SK-N-SH (cell line): ENCODE measurements around the gene DNAJB8. TPM values are rescaled to one million over a fixed set of nuclear protein-coding genes. Genes with fewer than 3 reads are reported as not detected.

Source experiments
- CTCF ChIA-PET: fragments of 300-600, 350-600 bp; formaldehyde crosslinking; extraction: SDS; loops from one replicate; lab custom pipeline; 2021; lab: Yijun Ruan, JAX
- POLR2A ChIA-PET: fragments of 350-600 bp; sonication (Branson Sonifier 250); formaldehyde crosslinking; extraction: SDS; loops from one replicate; lab custom pipeline; 2020; ENCODE audit warnings: antibody characterized with exemption, inconsistent platforms; lab: Yijun Ruan, JAX
- DNase-seq: peaks from one replicate; pipeline ENCODE4 v3.0.0; 2012
- H2AFZ ChIP-seq: fragments of 200-600 bp; sonication (generic); 2 replicates; pipeline ENCODE4 v1.8.1; 2016; ENCODE audit warnings: antibody characterized with exemption, mild to moderate bottlenecking, low read depth
- H3F3A ChIP-seq: fragments of 200-600 bp; sonication (generic); replicated peaks from 2 replicates; pipeline ENCODE3; 2016; ENCODE audit warnings: antibody characterized with exemption, mild to moderate bottlenecking; ENCODE audit not compliant: insufficient read depth
- H3K27ac ChIP-seq, 2 experiments: fragments of 200-500 bp in 1 of 2; fragments of 200-600 bp in 1 of 2; sonication (Bioruptor generic) in 1 of 2; sonication (generic), shearing (Covaris generic) in 1 of 2; 2 replicates each; pipeline versions ENCODE4 v1.5.1 to v1.6.1; 2014 to 2016; ENCODE audit warnings: low read depth in 2 of 2, inconsistent platforms in 1 of 2, low read length in 1 of 2, mild to moderate bottlenecking in 1 of 2, mixed read lengths in 1 of 2
- H3K27me3 ChIP-seq: fragments of 200-600 bp; sonication (generic), shearing (Covaris generic); 2 replicates; pipeline ENCODE4 v1.6.1; 2016; ENCODE audit warnings: mixed run types; ENCODE audit not compliant: insufficient read depth
- H3K36me3 ChIP-seq, 2 experiments: fragments of 200-500 bp in 1 of 2; fragments of 200-600 bp in 1 of 2; sonication (Bioruptor generic) in 1 of 2; sonication (generic) in 1 of 2; replicated peaks in 1 of 2; 2 replicates each; pipeline versions ENCODE3 to v1.5.1; 2014 to 2016; ENCODE audit warnings: low read length in 1 of 2, mild to moderate bottlenecking in 1 of 2; ENCODE audit not compliant: insufficient read depth in 2 of 2, control insufficient read depth in 1 of 2
- H3K4me1 ChIP-seq, 2 experiments: fragments of 200-500 bp in 1 of 2; fragments of 200-600 bp in 1 of 2; sonication (Bioruptor generic) in 1 of 2; sonication (generic), shearing (Covaris generic) in 1 of 2; 2 replicates each; pipeline versions ENCODE4 v1.5.1 to v1.6.1; 2014 to 2016; ENCODE audit warnings: low read depth in 1 of 2, low read length in 1 of 2, mixed run types in 1 of 2; ENCODE audit not compliant: insufficient read depth in 2 of 2, control insufficient read depth in 1 of 2
- H3K4me2 ChIP-seq: fragments of 200-600 bp; sonication (generic), shearing (Covaris generic); 2 replicates; pipeline ENCODE4 v1.6.1; 2017; ENCODE audit warnings: mixed run types
- H3K4me3 ChIP-seq, 2 experiments: fragments of 200-500 bp in 1 of 2; fragments of 200-600 bp in 1 of 2; sonication (Bioruptor generic) in 1 of 2; sonication (generic), shearing (Covaris generic) in 1 of 2; 2 replicates each; pipeline versions ENCODE4 v1.5.1 to v1.8.1; 2014 to 2016; ENCODE audit warnings: low read depth in 2 of 2, inconsistent platforms in 1 of 2, low read length in 1 of 2, mild to moderate bottlenecking in 1 of 2, mixed read lengths in 1 of 2, moderate library complexity in 1 of 2
- H3K79me2 ChIP-seq: fragments of 200-600 bp; sonication (generic); 2 replicates; pipeline ENCODE4 v1.8.1; 2017; ENCODE audit warnings: mild to moderate bottlenecking; ENCODE audit not compliant: insufficient read depth
- H3K9ac ChIP-seq: fragments of 200-600 bp; sonication (generic); 2 replicates; pipeline ENCODE4 v1.6.1; 2017; ENCODE audit warnings: mixed run types
- H3K9me2 ChIP-seq: fragments of 200-600 bp; sonication (generic); 2 replicates; pipeline ENCODE4 v1.6.1; 2017; ENCODE audit warnings: mixed run types
- H3K9me3 ChIP-seq: fragments of 200-600 bp; sonication (generic); 2 replicates; pipeline ENCODE4 v1.6.1; 2017; ENCODE audit warnings: mixed run types, mild to moderate bottlenecking, moderate library complexity
- H4K20me1 ChIP-seq: fragments of 200-600 bp; sonication (generic); 2 replicates; pipeline ENCODE4 v1.6.1; 2017; ENCODE audit warnings: mild to moderate bottlenecking, mixed run types; ENCODE audit not compliant: insufficient read depth
- CHD2 ChIP-seq: fragments of 150-350 bp; IDR thresholded peaks from 2 replicates; pipeline ENCODE4 v1.6.1; 2018; ENCODE audit warnings: low read length; ENCODE audit not compliant: partially characterized antibody
- CTCF ChIP-seq: fragments of 200-600 bp; sonication (generic); IDR thresholded peaks from 2 replicates; pipeline ENCODE4 v1.6.1; 2017; ENCODE audit warnings: antibody characterized with exemption, mild to moderate bottlenecking, moderate library complexity
- ELF1 ChIP-seq: IDR thresholded peaks from 2 replicates; pipeline ENCODE4 v1.4.0; 2012
- EP300 ChIP-seq, 2 experiments: IDR thresholded peaks; 2 replicates each; pipeline versions ENCODE4 v1.4.0 to v1.6.1; 2012; ENCODE audit warnings: borderline replicate concordance in 1 of 2, low read depth in 1 of 2, low read length in 1 of 2
- EZH2phosphoT487 ChIP-seq: fragments of 200-600 bp; sonication (generic); IDR thresholded peaks from 2 replicates; pipeline ENCODE4 v1.6.1; 2017; ENCODE audit warnings: low read depth, mixed run types, mild to moderate bottlenecking, antibody characterized with exemption, moderate library complexity, borderline replicate concordance
- FOSL2 ChIP-seq: IDR thresholded peaks from 2 replicates; pipeline ENCODE4 v1.4.0; 2012; ENCODE audit warnings: low read depth, mild to moderate bottlenecking, moderate library complexity, borderline replicate concordance
- FOXM1 ChIP-seq: IDR thresholded peaks from 2 replicates; pipeline ENCODE4 v1.4.0; 2012; ENCODE audit warnings: low read depth, mild to moderate bottlenecking
- GABPA ChIP-seq: IDR thresholded peaks from 2 replicates; pipeline ENCODE4 v1.4.0; 2012; ENCODE audit warnings: low read depth, mild to moderate bottlenecking
- MAX ChIP-seq: IDR thresholded peaks from 2 replicates; pipeline ENCODE4 v1.4.0; 2012; ENCODE audit warnings: low read depth
- MEF2A ChIP-seq: IDR thresholded peaks from 2 replicates; pipeline ENCODE4 v1.4.0; 2012; ENCODE audit warnings: low read depth, borderline replicate concordance
- MXI1 ChIP-seq: IDR thresholded peaks from 2 replicates; pipeline ENCODE4 v1.6.1; 2012; ENCODE audit warnings: mild to moderate bottlenecking, low read depth, low read length, improper control_type of control experiment
- NFIC ChIP-seq: IDR thresholded peaks from 2 replicates; pipeline ENCODE4 v1.4.0; 2012; ENCODE audit warnings: borderline replicate concordance
- POLR2AphosphoS5 ChIP-seq: IDR thresholded peaks from 2 replicates; pipeline ENCODE4 v1.6.1; 2012; ENCODE audit warnings: low read depth, low read length
- RAD21 ChIP-seq: IDR thresholded peaks from 2 replicates; pipeline ENCODE4 v1.6.1; 2012; ENCODE audit warnings: mild to moderate bottlenecking, low read length
- RCOR1 ChIP-seq: fragments of 150-350 bp; IDR thresholded peaks from 2 replicates; pipeline ENCODE4 v1.6.1; 2017; ENCODE audit warnings: antibody characterized with exemption, low read length
- RFX5 ChIP-seq: IDR thresholded peaks from 2 replicates; pipeline ENCODE4 v1.6.1; 2012; ENCODE audit warnings: mild to moderate bottlenecking, improper control_type of control experiment, low read length
- RXRA ChIP-seq: IDR thresholded peaks from 2 replicates; pipeline ENCODE4 v1.4.0; 2012; ENCODE audit warnings: low read depth, mild to moderate bottlenecking, borderline replicate concordance
- SMC3 ChIP-seq: IDR thresholded peaks from 2 replicates; pipeline ENCODE4 v1.6.1; 2012; ENCODE audit warnings: low read depth, low read length, improper control_type of control experiment
- TAF1 ChIP-seq: IDR thresholded peaks from 2 replicates; pipeline ENCODE4 v1.6.1; 2012; ENCODE audit warnings: low read depth, mild to moderate bottlenecking, low read length, moderate library complexity, borderline replicate concordance
- TCF12 ChIP-seq: IDR thresholded peaks from 2 replicates; pipeline ENCODE4 v1.4.0; 2012
- USF1 ChIP-seq: IDR thresholded peaks from 2 replicates; pipeline ENCODE4 v1.4.0; 2012; ENCODE audit warnings: low read depth, borderline replicate concordance
- YY1 ChIP-seq: IDR thresholded peaks from 2 replicates; pipeline ENCODE4 v1.4.0; 2012; ENCODE audit warnings: low read depth, mild to moderate bottlenecking
- ZBTB33 ChIP-seq: IDR thresholded peaks from 2 replicates; pipeline ENCODE4 v1.4.0; 2012; ENCODE audit warnings: low read depth, borderline replicate concordance
- WGBS: methylation state at CpG from one replicate; pipeline ENCODE4 v1.1.6; 2017; ENCODE audit warnings: low lambda C conversion rate; 5-methylcytosine and 5-hydroxymethylcytosine counted together
- polyA plus RNA-seq, 3 experiments: library from polyadenylated mRNA; depleted of rRNA; stranded (reverse); fragments of >200 nt; gene quantifications; 2 replicates each; pipeline ENCODE4 v1.2.3, GENCODE V29; 2012
- TF ChIP-seq, protein P1 (sequence below): fragments of 150-350 bp; IDR thresholded peaks from 2 replicates; pipeline ENCODE4 v1.6.1; 2017; ENCODE audit warnings: antibody characterized with exemption, low read length, low read depth, borderline replicate concordance
- TF ChIP-seq, protein P2 (sequence below): fragments of 150-350 bp; IDR thresholded peaks from 2 replicates; pipeline ENCODE4 v1.6.1; 2016; ENCODE audit warnings: mild to moderate bottlenecking, low read depth, low read length
- TF ChIP-seq, protein P3 (sequence below): IDR thresholded peaks from 2 replicates; pipeline ENCODE4; 2012

The DNAJB8 gene
- polyA plus RNA-seq, 1 of the 3 experiments (the other 2 are of a cell fraction), result not detected

GRCh38 chr3:128458746-128459460 lies 7.8 kb downstream of the DNAJB8 start:
- Histone ChIP-seq H3K27me3 (peaks cover 5% of the 10 kb centered on the region; the same call in 1 of the 2 replicates), H4K20me1 (no peaks in the 10 kb centered on the region), H3K4me1 (peaks cover 0 to 68% of the 10 kb centered on the region in 2 experiments; a peak in 1 of 4 replicates), H3K4me3 (no peak overlapping the region), H3K36me3 (no peaks in the 10 kb centered on the region), H2AFZ (no peak overlapping the region), H3K9me3 (no peaks in the 10 kb centered on the region), H3F3A (no peaks in the 10 kb centered on the region), H3K79me2 (no peaks in the 10 kb centered on the region), H3K4me2 (no peak overlapping the region), H3K9ac (no peak overlapping the region), H3K27ac (peak overlapping the region in 1 of 2 experiments; percentile 99; a peak in 2 of 4 replicates), H3K9me2 (no peaks in the 10 kb centered on the region)
- ChIA-PET CTCF (interaction anchor here (0.8 to 2.8 kb wide), 11 partner anchors 9 to 287 kb away, joined by 3 to 28 read pairs (median 6); no protein-coding TSS in a partner anchor), POLR2A (interaction anchor here (0.7 to 5.6 kb wide), 18 partner anchors 10 to 180 kb away, joined by 3 to 51 read pairs (median 8); no protein-coding TSS in a partner anchor)
- peak; percentile 79 for DNase-seq
- WGBS, result 76% methylated on average over 12 of the region's 18 CpGs
- TF ChIP-seq RXRA (no peak), NFIC (no peak), ZBTB33 (no peak), MAX (no peak), TCF12 (peak; percentile 17; the same call in 1 of the 2 replicates), MXI1 (no peak), TAF1 (no peak), SMC3 (no peak), CHD2 (peak; percentile 75), RAD21 (peak; percentile 20; the same call in 1 of the 2 replicates), ELF1 (no peak), FOXM1 (no peak), EZH2phosphoT487 (no peak), YY1 (no peak), FOSL2 (no peak), GABPA (no peak), CTCF (no peak), MEF2A (no peak), POLR2AphosphoS5 (no peak), RFX5 (no peak), RCOR1 (peak; percentile 92), USF1 (no peak), EP300 (IDR thresholded peaks at IDR 0.05; ENCODE audit: borderline replicate concordance in 1 of 2, low read depth in 1 of 2, low read length in 1 of 2) (peak in 1 of 2 experiments; percentile 95; a peak in 2 of 4 replicates)
- TF ChIP-seq, protein P1, sequence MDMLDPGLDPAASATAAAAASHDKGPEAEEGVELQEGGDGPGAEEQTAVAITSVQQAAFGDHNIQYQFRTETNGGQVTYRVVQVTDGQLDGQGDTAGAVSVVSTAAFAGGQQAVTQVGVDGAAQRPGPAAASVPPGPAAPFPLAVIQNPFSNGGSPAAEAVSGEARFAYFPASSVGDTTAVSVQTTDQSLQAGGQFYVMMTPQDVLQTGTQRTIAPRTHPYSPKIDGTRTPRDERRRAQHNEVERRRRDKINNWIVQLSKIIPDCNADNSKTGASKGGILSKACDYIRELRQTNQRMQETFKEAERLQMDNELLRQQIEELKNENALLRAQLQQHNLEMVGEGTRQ, result no peak
- TF ChIP-seq, protein P2, sequence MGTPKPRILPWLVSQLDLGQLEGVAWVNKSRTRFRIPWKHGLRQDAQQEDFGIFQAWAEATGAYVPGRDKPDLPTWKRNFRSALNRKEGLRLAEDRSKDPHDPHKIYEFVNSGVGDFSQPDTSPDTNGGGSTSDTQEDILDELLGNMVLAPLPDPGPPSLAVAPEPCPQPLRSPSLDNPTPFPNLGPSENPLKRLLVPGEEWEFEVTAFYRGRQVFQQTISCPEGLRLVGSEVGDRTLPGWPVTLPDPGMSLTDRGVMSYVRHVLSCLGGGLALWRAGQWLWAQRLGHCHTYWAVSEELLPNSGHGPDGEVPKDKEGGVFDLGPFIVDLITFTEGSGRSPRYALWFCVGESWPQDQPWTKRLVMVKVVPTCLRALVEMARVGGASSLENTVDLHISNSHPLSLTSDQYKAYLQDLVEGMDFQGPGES, result no peak
- TF ChIP-seq, protein P3, sequence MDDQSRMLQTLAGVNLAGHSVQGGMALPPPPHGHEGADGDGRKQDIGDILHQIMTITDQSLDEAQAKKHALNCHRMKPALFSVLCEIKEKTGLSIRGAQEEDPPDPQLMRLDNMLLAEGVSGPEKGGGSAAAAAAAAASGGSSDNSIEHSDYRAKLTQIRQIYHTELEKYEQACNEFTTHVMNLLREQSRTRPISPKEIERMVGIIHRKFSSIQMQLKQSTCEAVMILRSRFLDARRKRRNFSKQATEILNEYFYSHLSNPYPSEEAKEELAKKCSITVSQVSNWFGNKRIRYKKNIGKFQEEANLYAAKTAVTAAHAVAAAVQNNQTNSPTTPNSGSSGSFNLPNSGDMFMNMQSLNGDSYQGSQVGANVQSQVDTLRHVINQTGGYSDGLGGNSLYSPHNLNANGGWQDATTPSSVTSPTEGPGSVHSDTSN, result no peak
